ENCODE results near the gene BST1.

- no peak for TF ChIP-seq POLR2AphosphoS5 (IDR thresholded peaks at IDR 0.05; ENCODE audit: low read depth)
- TF ChIP-seq CTCF (conservative IDR thresholded peaks at IDR 0.05; ENCODE audit: low read depth in 2 of 2) = no peak
- TF ChIP-seq EZH2 (IDR thresholded peaks at IDR 0.05; ENCODE audit: low read depth, unreplicated experiment) = no peak
- TF ChIP-seq, protein P1, sequence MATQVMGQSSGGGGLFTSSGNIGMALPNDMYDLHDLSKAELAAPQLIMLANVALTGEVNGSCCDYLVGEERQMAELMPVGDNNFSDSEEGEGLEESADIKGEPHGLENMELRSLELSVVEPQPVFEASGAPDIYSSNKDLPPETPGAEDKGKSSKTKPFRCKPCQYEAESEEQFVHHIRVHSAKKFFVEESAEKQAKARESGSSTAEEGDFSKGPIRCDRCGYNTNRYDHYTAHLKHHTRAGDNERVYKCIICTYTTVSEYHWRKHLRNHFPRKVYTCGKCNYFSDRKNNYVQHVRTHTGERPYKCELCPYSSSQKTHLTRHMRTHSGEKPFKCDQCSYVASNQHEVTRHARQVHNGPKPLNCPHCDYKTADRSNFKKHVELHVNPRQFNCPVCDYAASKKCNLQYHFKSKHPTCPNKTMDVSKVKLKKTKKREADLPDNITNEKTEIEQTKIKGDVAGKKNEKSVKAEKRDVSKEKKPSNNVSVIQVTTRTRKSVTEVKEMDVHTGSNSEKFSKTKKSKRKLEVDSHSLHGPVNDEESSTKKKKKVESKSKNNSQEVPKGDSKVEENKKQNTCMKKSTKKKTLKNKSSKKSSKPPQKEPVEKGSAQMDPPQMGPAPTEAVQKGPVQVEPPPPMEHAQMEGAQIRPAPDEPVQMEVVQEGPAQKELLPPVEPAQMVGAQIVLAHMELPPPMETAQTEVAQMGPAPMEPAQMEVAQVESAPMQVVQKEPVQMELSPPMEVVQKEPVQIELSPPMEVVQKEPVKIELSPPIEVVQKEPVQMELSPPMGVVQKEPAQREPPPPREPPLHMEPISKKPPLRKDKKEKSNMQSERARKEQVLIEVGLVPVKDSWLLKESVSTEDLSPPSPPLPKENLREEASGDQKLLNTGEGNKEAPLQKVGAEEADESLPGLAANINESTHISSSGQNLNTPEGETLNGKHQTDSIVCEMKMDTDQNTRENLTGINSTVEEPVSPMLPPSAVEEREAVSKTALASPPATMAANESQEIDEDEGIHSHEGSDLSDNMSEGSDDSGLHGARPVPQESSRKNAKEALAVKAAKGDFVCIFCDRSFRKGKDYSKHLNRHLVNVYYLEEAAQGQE (IDR thresholded peaks at IDR 0.05; ENCODE audit: unreplicated experiment) = no peak
- TF ChIP-seq EZH2phosphoT487 (IDR thresholded peaks at IDR 0.05; ENCODE audit: unreplicated experiment) = no peak
- TF ChIP-seq ZNF114 (CRISPR knock-in tag; IDR thresholded peaks at IDR 0.05) = no peak
These were observed 55.4 kb downstream of the BST1 start for GRCh38 chr4:15758294-15758693.

All from GM23338 (cell line).